ENCODE results near the gene NLE1.

DNA sequence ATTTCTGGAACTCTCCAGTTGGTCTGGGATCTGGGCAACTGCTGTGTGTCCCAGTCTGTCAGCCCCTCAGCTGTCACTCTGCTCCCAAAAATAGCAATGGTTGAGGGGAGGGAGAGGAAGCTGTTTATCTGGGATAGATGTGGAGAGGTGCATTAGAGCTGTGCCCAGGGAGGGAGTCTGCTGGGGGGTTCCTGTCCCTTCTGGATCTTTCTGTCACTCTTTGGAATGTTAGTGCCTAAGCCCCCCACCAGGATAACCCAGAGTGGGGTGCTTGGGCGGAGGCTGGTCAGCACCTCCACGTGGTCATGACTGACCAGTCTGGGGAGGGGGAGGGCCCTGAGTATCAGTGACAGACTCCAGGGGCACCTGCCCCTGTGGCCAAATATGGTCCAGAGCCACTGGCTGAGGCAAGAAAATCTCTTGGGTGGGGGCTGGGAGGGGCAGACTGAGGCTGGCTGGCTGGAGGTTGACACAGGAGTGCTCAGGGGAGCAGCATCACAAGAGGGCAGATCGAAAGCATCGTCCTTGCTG lies 5.3 kb upstream of the NLE1 start, which contains the start of gene UNC45B:
- no peak for TF ChIP-seq POLR2A (IDR thresholded peaks at IDR 0.05)
- TF ChIP-seq, protein P1, sequence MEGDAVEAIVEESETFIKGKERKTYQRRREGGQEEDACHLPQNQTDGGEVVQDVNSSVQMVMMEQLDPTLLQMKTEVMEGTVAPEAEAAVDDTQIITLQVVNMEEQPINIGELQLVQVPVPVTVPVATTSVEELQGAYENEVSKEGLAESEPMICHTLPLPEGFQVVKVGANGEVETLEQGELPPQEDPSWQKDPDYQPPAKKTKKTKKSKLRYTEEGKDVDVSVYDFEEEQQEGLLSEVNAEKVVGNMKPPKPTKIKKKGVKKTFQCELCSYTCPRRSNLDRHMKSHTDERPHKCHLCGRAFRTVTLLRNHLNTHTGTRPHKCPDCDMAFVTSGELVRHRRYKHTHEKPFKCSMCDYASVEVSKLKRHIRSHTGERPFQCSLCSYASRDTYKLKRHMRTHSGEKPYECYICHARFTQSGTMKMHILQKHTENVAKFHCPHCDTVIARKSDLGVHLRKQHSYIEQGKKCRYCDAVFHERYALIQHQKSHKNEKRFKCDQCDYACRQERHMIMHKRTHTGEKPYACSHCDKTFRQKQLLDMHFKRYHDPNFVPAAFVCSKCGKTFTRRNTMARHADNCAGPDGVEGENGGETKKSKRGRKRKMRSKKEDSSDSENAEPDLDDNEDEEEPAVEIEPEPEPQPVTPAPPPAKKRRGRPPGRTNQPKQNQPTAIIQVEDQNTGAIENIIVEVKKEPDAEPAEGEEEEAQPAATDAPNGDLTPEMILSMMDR (IDR thresholded peaks at IDR 0.05), result no peak

Measured in Peyer's patch (tissue), 4 donors.